CD4-positive, CD25-positive, alpha-beta regulatory T cell (primary cell): Measurements from ENCODE around the gene PROS1. TPM values are rescaled to one million over a fixed set of nuclear protein-coding genes. Genes with fewer than 3 reads are reported as not detected.
A peak's percentile ranks its signal among the peaks of the same experiment; 100 is the strongest.

Source experiments
- ATAC-seq, 2 donors: fragments of 150-1000 bp; cut with Tn5 transposase; one replicate each; pipeline ENCODE4 v1.10.0; 2021; ENCODE audit warnings: low read depth in 2 of 2, moderate number of reproducible peaks in 2 of 2, moderate library complexity in 1 of 2
- DNase-seq, 3 donors: peaks; one replicate each; pipeline versions ENCODE4 v3.0.0 to v3.0.0-alpha.2; 2012 to 2022; ENCODE audit warnings: mixed read lengths in 1 of 3
- H3K27ac ChIP-seq: one replicate; pipeline ENCODE4 v1.7.0; 2013; ENCODE audit warnings: mild to moderate bottlenecking, low read length; ENCODE audit not compliant: insufficient read depth, poor library complexity, severe bottlenecking
- H3K27me3 ChIP-seq: one replicate; pipeline ENCODE4 v1.7.0; 2013; ENCODE audit warnings: low read length; ENCODE audit not compliant: control insufficient read depth, insufficient read depth
- H3K36me3 ChIP-seq: one replicate; pipeline ENCODE4 v1.7.0; 2013; ENCODE audit warnings: mild to moderate bottlenecking, low read length, moderate library complexity; ENCODE audit not compliant: control insufficient read depth, insufficient read depth
- H3K4me1 ChIP-seq: 2 replicates; pipeline ENCODE4 v1.7.0; 2013; ENCODE audit warnings: mild to moderate bottlenecking, low read length; ENCODE audit not compliant: insufficient read depth, control insufficient read depth, poor library complexity, severe bottlenecking
- H3K4me3 ChIP-seq: one replicate; pipeline ENCODE4 v1.7.0; 2013; ENCODE audit warnings: low read depth, mild to moderate bottlenecking, low read length, moderate library complexity
- H3K9me3 ChIP-seq, 2 experiments: 1 replicate in 1 of 2; 2 replicates in 1 of 2; pipeline ENCODE4 v1.7.0; 2013; ENCODE audit warnings: low read length in 2 of 2, mild to moderate bottlenecking in 1 of 2, moderate library complexity in 1 of 2; ENCODE audit not compliant: control insufficient read depth in 2 of 2
- H3K27ac Mint-ChIP-seq, 3 donors: one replicate each; pipeline ENCODE4 v1.8.0; 2020 to 2022; ENCODE audit warnings: mild to moderate bottlenecking in 3 of 3, mixed read lengths in 3 of 3, moderate library complexity in 2 of 3
- H3K27me3 Mint-ChIP-seq: one replicate; pipeline ENCODE4 v1.8.0; 2022; ENCODE audit warnings: mild to moderate bottlenecking, mixed read lengths
- H3K36me3 Mint-ChIP-seq: one replicate; pipeline ENCODE4 v1.8.0; 2020; ENCODE audit warnings: mixed read lengths
- H3K4me1 Mint-ChIP-seq, 4 donors: one replicate each; pipeline ENCODE4 v1.8.0; 2020 to 2022; ENCODE audit warnings: mixed read lengths in 4 of 4, mild to moderate bottlenecking in 1 of 4
- H3K4me3 Mint-ChIP-seq, 4 donors: one replicate each; pipeline ENCODE4 v1.8.0; 2020 to 2022; ENCODE audit warnings: mild to moderate bottlenecking in 4 of 4, mixed read lengths in 4 of 4, moderate library complexity in 3 of 4
- H3K9me3 Mint-ChIP-seq, 7 donors: one replicate each; pipeline ENCODE4 v1.8.0; 2020 to 2022; ENCODE audit warnings: mixed read lengths in 7 of 7, mild to moderate bottlenecking in 3 of 7, moderate library complexity in 2 of 7
- polyA plus RNA-seq, 4 donors: library from polyadenylated mRNA; unstranded; fragments of 300-500 nt; fragmentation: Illumina TruSeq; gene quantifications; one replicate each; pipeline ENCODE4 v1.2.3, GENCODE V29; 2021
- total RNA-seq: library from RNA; stranded (reverse); gene quantifications from one replicate; pipeline ENCODE4 v1.2.3, GENCODE V29; 2022

PROS1 gene
- total RNA-seq: 0.81 TPM
- not detected for polyA plus RNA-seq

GRCh38 chr3:93973131-93974126 is at the start of gene PROS1:
Gene PROS1 (minus strand): TSS chr3:93973896. CDS start chr3:93973749, 147 bp downstream.
- peak; percentile 81 to 89 for ATAC-seq
- Histone ChIP-seq H3K4me1 (peaks cover 12% of the 10 kb centered on the region), H3K36me3 (no peaks in the 10 kb centered on the region), H3K9me3 (no peaks in the 10 kb centered on the region), H3K27ac (no peak within 1 kb of the TSS), H3K4me3 (peak within 1 kb of the TSS; percentile 75), H3K27me3 (peaks cover 19% of the 10 kb centered on the region)
- H3K36me3 Mint-ChIP-seq: no peaks in the 10 kb centered on the region
- peak within 1 kb of the TSS in 1 of 3 donors; percentile 29 for H3K27ac Mint-ChIP-seq
- DNase-seq: peak; percentile 3 to 56 (median 38)
- peaks cover 5 to 10% (median 9%) of the 10 kb centered on the region in 4 donors for H3K4me1 Mint-ChIP-seq
- peak within 1 kb of the TSS; percentile 47 to 83 (median 70) for H3K4me3 Mint-ChIP-seq
- peaks cover 49% of the 10 kb centered on the region for H3K27me3 Mint-ChIP-seq
- peaks cover 0 to 2% (median 0%) of the 10 kb centered on the region in 7 donors for H3K9me3 Mint-ChIP-seq

GRCh38 chr3:94020293-94020692 is 46.6 kb upstream of the PROS1 start:
- Histone ChIP-seq H3K36me3 (no peaks in the 10 kb centered on the region), H3K27me3 (no peaks in the 10 kb centered on the region), H3K9me3 (no peaks in the 10 kb centered on the region), H3K27ac (no peak overlapping the region), H3K4me1 (no peaks in the 10 kb centered on the region), H3K4me3 (no peak overlapping the region)
- Mint-ChIP-seq H3K4me1 (peaks cover 0 to 4% (median 1%) of the 10 kb centered on the region in 4 donors), H3K27ac (no peak overlapping the region), H3K27me3 (no peaks in the 10 kb centered on the region), H3K9me3 (peaks cover 0 to 2% (median 0%) of the 10 kb centered on the region in 7 donors), H3K36me3 (peaks cover 9% of the 10 kb centered on the region), H3K4me3 (no peak overlapping the region)
- ATAC-seq (no peak), DNase-seq (no peak)

- peak overlapping the region in 1 of 3 donors; percentile 14 for H3K27ac Mint-ChIP-seq
- H3K4me3 ChIP-seq: no peak overlapping the region
These were observed 46.0 kb upstream of the PROS1 start for GRCh38 chr3:94019659-94020058.

GRCh38 chr3:94015025-94015424 is 41.3 kb upstream of the PROS1 start:
- H3K27me3 Mint-ChIP-seq: no peaks in the 10 kb centered on the region
- H3K36me3 Mint-ChIP-seq: peaks cover 19% of the 10 kb centered on the region
- DNase-seq (peak in 1 of 3 donors; percentile 23), ATAC-seq (no peak)
- Histone ChIP-seq H3K27ac (no peak overlapping the region), H3K4me3 (no peak overlapping the region), H3K27me3 (no peaks in the 10 kb centered on the region), H3K9me3 (no peaks in the 10 kb centered on the region), H3K36me3 (no peaks in the 10 kb centered on the region), H3K4me1 (no peaks in the 10 kb centered on the region)
- no peak overlapping the region for H3K4me3 Mint-ChIP-seq
- H3K4me1 Mint-ChIP-seq: peaks cover 13 to 22% (median 19%) of the 10 kb centered on the region in 4 donors
- no peak overlapping the region for H3K27ac Mint-ChIP-seq
- H3K9me3 Mint-ChIP-seq: peaks cover 0 to 2% (median 0%) of the 10 kb centered on the region in 7 donors

More at GRCh38 chr3:94019659-94020058, 46.0 kb upstream of the PROS1 start:
- Mint-ChIP-seq H3K4me1 (peaks cover 0 to 9% (median 6%) of the 10 kb centered on the region in 4 donors), H3K27me3 (no peaks in the 10 kb centered on the region), H3K9me3 (peaks cover 0 to 2% (median 0%) of the 10 kb centered on the region in 7 donors), H3K4me3 (no peak overlapping the region), H3K36me3 (peaks cover 9% of the 10 kb centered on the region)
- H3K36me3 ChIP-seq: no peaks in the 10 kb centered on the region
- DNase-seq (no peak), ATAC-seq (no peak)
- H3K27ac ChIP-seq: no peak overlapping the region
- no peaks in the 10 kb centered on the region for H3K27me3 ChIP-seq
- no peaks in the 10 kb centered on the region for H3K4me1 ChIP-seq
- H3K9me3 ChIP-seq: no peaks in the 10 kb centered on the region

GRCh38 chr3:94012185-94012584 is 38.5 kb upstream of the PROS1 start:
- Mint-ChIP-seq H3K4me3 (no peak overlapping the region), H3K27me3 (no peaks in the 10 kb centered on the region), H3K9me3 (no peaks in the 10 kb centered on the region), H3K36me3 (peaks cover 10% of the 10 kb centered on the region), H3K27ac (peak overlapping the region in 2 of 3 donors; percentile 1), H3K4me1 (peaks cover 16 to 20% (median 18%) of the 10 kb centered on the region in 4 donors)
- Histone ChIP-seq H3K27ac (no peak overlapping the region), H3K4me3 (no peak overlapping the region), H3K9me3 (no peaks in the 10 kb centered on the region), H3K36me3 (no peaks in the 10 kb centered on the region), H3K27me3 (no peaks in the 10 kb centered on the region), H3K4me1 (no peaks in the 10 kb centered on the region)
- DNase-seq (no peak), ATAC-seq (no peak)

- ATAC-seq: no peak
- H3K4me3 Mint-ChIP-seq: peak overlapping the region in 2 of 4 donors; percentile 1 to 9
- H3K27ac Mint-ChIP-seq: peak overlapping the region; percentile 0 to 9 (median 1)
These were observed 37.6 kb upstream of the PROS1 start for GRCh38 chr3:94011233-94011711.

GRCh38 chr3:94009608-94010007 is 35.9 kb upstream of the PROS1 start:
- DNase-seq: no peak
- Mint-ChIP-seq H3K4me1 (peaks cover 11 to 17% (median 12%) of the 10 kb centered on the region in 4 donors), H3K27ac (no peak overlapping the region), H3K36me3 (peaks cover 14% of the 10 kb centered on the region), H3K27me3 (no peaks in the 10 kb centered on the region), H3K9me3 (no peaks in the 10 kb centered on the region), H3K4me3 (no peak overlapping the region)
- no peak for ATAC-seq
- Histone ChIP-seq H3K36me3 (no peaks in the 10 kb centered on the region), H3K4me1 (no peaks in the 10 kb centered on the region), H3K27ac (no peak overlapping the region), H3K27me3 (no peaks in the 10 kb centered on the region), H3K4me3 (no peak overlapping the region), H3K9me3 (no peaks in the 10 kb centered on the region)

More at GRCh38 chr3:94011233-94011711, 37.6 kb upstream of the PROS1 start:
- Histone ChIP-seq H3K36me3 (no peaks in the 10 kb centered on the region), H3K27ac (no peak overlapping the region), H3K27me3 (no peaks in the 10 kb centered on the region), H3K4me1 (no peaks in the 10 kb centered on the region), H3K9me3 (no peaks in the 10 kb centered on the region), H3K4me3 (peak overlapping the region; percentile 8)
- peaks cover 16 to 20% (median 18%) of the 10 kb centered on the region in 4 donors for H3K4me1 Mint-ChIP-seq
- no peaks in the 10 kb centered on the region for H3K27me3 Mint-ChIP-seq
- peaks cover 12% of the 10 kb centered on the region for H3K36me3 Mint-ChIP-seq
- H3K9me3 Mint-ChIP-seq: no peaks in the 10 kb centered on the region
- peak in 1 of 3 donors; percentile 46 for DNase-seq
